Activated naive CD8-positive, alpha-beta T cell (primary cell): Measurements from ENCODE around the gene RASA3.
A peak's percentile ranks its signal among the peaks of the same experiment; 100 is the strongest.
"Not testable (repeated sequence)": the region's sequence is repeated elsewhere in the genome, so short reads cannot be mapped to it uniquely, and the experiment has no call there.

Experiments used
- H3K27ac Mint-ChIP-seq: one replicate; pipeline ENCODE4 v1.8.0; 2021; ENCODE audit warnings: mixed read lengths
- H3K27me3 Mint-ChIP-seq: one replicate; pipeline ENCODE4 v1.8.0; 2021; ENCODE audit warnings: mixed read lengths
- H3K36me3 Mint-ChIP-seq: one replicate; pipeline ENCODE4 v1.8.0; 2021; ENCODE audit warnings: mixed read lengths
- H3K4me1 Mint-ChIP-seq: one replicate; pipeline ENCODE4 v1.8.0; 2021; ENCODE audit warnings: low read depth, mixed read lengths
- H3K4me3 Mint-ChIP-seq: one replicate; pipeline ENCODE4 v1.8.0; 2021; ENCODE audit warnings: mild to moderate bottlenecking, mixed read lengths
- H3K9me3 Mint-ChIP-seq: one replicate; pipeline ENCODE4 v1.8.0; 2021; ENCODE audit warnings: low read depth, mixed read lengths

Gene RASA3

DNA sequence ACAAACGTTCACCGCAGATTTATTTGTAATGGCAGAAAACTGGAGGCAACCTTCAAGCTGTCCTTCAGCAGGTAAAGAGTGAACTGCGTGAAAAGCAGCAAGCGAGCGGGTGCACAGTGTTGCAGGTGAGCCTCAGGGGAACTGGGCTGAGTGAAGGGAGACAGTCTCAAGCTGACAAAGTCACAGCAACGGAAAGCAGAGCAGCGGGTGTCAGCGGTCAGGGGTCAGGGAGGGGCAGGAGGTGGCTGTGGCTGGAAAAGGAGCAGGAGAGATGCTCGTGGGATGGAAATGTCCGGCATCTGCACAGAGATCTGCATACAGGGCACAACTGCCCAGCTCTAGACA, 8.5 kb upstream of the RASA3 start:
- no peak overlapping the region for H3K27ac Mint-ChIP-seq
- no peak overlapping the region for H3K4me3 Mint-ChIP-seq
- H3K4me1 Mint-ChIP-seq, result peaks cover 16% of the 10 kb centered on the region
- no peaks in the 10 kb centered on the region for H3K36me3 Mint-ChIP-seq
- H3K9me3 Mint-ChIP-seq, result no peaks in the 10 kb centered on the region
- no peaks in the 10 kb centered on the region for H3K27me3 Mint-ChIP-seq

DNA sequence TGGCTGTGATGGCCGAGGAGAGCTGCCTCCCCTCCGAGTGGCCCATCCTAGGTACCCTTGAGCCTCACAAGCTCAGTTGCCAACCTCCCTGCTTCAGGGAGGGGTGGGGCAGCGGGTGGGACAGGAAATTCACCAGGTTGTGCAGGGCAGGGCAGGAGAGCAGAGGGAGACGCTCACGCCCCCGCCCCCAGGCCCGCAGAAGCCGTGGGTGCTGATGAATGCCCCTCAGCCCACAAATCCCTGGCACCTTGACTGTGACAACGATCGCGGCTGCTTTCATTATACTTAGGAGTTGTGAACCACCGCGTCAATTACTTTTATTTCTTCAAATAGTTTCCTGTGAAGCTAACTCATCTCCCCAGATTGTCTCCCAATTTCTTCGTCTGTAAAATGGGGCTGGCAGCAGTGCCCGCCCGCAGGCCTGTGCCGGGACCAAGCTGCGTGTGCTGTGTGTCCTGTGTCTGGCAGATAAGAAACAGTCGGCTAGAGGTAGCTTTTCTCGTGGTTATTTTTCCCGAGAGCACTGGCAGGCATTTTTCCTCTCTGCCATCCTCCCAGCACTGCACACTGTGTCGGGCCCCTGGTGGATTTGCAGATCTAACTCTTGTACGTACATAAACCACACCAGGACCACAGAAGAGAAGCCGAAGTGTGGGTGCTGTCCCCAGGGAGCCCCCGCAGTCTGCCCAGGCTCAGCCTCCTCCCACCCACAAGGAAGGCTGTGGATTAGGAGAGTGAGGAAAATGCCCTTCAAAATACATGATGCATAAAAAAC, 7.9 kb upstream of the RASA3 start:
- H3K27me3 Mint-ChIP-seq, result no peaks in the 10 kb centered on the region
- no peak overlapping the region for H3K27ac Mint-ChIP-seq
- H3K9me3 Mint-ChIP-seq, result no peaks in the 10 kb centered on the region
- H3K4me3 Mint-ChIP-seq, result no peak overlapping the region
- peaks cover 12% of the 10 kb centered on the region for H3K4me1 Mint-ChIP-seq
- H3K36me3 Mint-ChIP-seq, result no peaks in the 10 kb centered on the region

DNA sequence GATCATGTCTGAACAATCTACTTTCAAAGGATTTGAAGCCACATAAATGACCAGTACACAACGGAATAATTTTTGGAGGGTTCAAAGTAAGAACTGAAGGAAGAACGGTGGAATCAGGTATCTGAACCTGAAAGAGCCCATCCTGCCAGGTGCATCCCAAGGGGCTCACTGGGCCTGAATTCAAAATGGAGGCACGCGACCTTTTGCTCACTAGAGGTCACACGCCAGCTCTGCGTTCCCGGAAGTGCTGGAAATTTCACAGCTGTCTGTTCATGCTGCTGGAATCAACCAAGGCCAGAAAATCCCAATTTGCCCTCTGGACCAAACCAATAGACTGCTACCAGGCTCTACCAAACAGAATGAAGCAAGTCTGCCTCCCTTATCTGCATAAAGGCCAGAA, 4.2 kb upstream of the RASA3 start:
- Mint-ChIP-seq H3K27me3 (no peaks in the 10 kb centered on the region), H3K36me3 (no peaks in the 10 kb centered on the region), H3K9me3 (no peaks in the 10 kb centered on the region), H3K4me3 (no peak overlapping the region), H3K27ac (peak overlapping the region; percentile 61), H3K4me1 (peaks cover 16% of the 10 kb centered on the region)

DNA sequence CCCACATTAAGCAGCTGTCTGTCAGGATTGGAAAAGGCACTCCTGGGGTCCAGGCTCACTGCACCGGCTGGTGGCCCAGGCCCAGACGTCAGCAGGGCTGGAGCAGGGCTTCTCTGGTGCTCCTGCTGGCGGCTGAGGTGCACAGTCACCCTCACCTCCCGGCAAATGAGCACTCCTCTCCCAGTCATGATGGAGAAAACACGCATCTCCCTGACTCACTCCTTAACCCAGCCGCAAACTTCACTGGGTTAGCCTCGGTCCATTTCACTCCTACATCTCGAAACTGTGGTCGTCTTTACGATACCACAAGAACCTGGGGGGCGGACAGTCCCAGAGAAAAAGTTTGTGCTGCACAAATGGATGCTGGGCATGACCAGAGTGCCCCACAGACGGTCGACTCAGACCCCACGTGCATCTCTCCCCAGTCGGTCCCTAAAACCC, 3.3 kb upstream of the RASA3 start:
- Mint-ChIP-seq H3K36me3 (no peaks in the 10 kb centered on the region), H3K9me3 (no peaks in the 10 kb centered on the region), H3K27me3 (no peaks in the 10 kb centered on the region), H3K4me3 (no peak overlapping the region), H3K4me1 (peaks cover 20% of the 10 kb centered on the region), H3K27ac (peak overlapping the region; percentile 46)

DNA sequence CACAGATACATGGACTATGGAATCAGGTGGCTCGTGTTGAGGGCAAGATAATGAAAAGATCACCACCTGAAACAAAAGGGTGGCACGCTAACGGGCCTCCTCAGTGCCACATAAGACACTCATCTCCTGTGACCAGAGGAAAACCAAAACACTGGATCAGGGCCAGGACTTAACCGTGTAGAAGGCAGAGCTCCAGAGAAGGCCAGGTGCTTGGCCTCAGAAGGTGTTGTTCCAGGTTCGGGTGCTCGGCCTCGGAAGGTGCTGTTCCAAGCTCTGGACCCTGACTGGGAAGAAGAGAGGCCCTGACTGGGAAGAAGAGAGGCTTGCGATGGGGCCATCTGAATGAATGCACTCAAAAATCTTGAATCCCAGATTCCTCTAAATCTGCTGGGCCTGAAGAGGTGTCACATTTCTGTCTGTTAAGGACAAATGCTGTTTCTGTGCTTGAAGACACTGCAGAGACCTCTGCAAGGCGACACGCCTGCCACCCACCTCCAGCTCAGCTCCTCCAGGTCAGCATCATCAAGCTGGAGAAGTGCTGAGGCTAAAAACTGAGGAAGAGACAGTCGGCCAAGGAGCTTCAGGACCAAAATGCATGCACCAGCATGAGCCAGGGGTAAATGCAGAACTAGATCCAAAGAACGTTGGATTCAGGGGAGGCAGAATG, 2.7 kb upstream of the RASA3 start:
- H3K27me3 Mint-ChIP-seq, result no peaks in the 10 kb centered on the region
- no peaks in the 10 kb centered on the region for H3K36me3 Mint-ChIP-seq
- H3K4me3 Mint-ChIP-seq, result peak overlapping the region; percentile 46
- H3K4me1 Mint-ChIP-seq, result peaks cover 22% of the 10 kb centered on the region
- H3K27ac Mint-ChIP-seq, result peak overlapping the region; percentile 86
- H3K9me3 Mint-ChIP-seq, result no peaks in the 10 kb centered on the region

DNA sequence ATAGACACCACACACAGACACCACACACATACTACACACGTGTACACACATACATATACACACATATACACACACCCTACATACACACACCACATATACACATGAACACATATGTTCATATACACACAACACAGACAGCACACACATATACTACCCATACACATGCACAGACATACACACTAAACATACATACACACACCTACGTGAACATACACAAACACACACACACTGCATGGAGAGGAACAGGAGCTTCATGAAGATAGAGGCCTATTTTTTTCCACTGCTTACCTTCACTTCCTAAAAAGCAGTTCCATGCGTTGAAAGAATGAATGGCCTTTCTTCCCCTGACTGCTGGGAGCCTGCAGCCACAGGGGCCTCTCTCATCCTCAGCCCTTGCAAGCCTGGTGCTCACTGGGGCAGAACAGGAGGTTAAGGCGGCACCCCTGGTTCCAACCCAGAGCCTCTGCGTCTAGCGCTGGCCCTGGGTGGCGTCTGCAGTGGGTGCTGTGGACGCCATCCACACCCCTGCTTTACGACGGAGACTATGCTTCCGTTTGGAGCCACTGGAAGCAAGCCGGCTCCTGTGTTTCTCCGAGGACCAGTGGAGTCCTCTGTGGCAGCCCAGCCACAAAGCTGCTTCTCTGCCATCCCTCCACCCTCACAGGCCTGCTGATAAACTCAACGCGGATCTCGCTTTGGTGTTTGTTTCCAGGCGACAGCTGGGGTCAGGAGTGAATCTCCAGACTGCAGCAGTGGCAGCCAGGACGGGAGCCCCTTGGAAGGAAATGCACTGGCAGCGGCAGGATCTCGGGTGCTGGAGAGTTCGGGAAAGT, 1.9 kb upstream of the RASA3 start:
- Mint-ChIP-seq H3K36me3 (no peaks in the 10 kb centered on the region), H3K4me1 (peaks cover 30% of the 10 kb centered on the region), H3K27me3 (no peaks in the 10 kb centered on the region), H3K9me3 (no peaks in the 10 kb centered on the region), H3K4me3 (peak overlapping the region; percentile 72), H3K27ac (peak overlapping the region; percentile 86)

DNA sequence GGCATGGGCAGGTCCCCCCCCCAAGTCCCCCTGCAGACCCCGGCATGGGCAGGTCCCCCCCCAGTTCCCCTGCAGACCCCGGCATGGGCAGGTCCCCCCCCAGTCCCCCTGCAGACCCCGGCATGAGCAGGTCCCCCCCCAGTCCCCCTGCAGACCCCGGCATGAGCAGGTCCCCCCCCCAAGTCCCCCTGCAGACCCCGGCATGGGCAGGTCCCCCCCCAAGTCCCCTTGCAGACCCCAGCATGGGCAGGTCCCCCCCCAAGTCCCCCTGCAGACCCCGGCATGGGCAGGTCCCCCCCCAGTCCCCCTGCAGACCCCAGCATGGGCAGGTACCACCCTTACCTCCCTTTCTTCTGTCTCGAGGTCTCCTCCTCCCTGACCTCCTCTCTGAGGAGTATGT, 1.1 kb upstream of the RASA3 start:
- Mint-ChIP-seq H3K4me1 (peaks cover 36% of the 10 kb centered on the region), H3K27ac (peak overlapping the region; percentile 38), H3K4me3 (peak overlapping the region; percentile 72)
- not testable (repeated sequence) for H3K36me3 Mint-ChIP-seq, H3K27me3 Mint-ChIP-seq, H3K9me3 Mint-ChIP-seq

DNA sequence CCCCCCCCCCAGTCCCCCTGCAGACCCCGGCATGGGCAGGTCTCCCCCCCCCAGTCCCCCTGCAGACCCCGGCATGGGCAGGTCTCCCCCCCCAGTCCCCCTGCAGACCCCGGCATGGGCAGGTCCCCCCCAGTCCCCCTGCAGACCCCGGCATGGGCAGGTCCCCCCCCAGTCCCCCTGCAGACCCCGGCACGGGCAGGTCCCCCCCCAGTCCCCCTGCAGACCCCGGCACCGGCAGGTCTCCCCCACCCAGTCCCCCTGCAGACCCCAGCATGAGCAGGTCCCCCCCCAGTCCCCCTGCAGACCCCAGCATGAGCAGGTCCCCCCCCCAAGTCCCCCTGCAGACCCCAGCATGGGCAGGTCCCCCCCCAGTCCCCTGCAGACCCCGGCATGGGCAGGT, 703 bp upstream of the RASA3 start:
- not testable (repeated sequence) for H3K27me3 Mint-ChIP-seq, H3K36me3 Mint-ChIP-seq, H3K27ac Mint-ChIP-seq, H3K4me3 Mint-ChIP-seq, H3K9me3 Mint-ChIP-seq
- peaks cover 40% of the 10 kb centered on the region for H3K4me1 Mint-ChIP-seq

DNA sequence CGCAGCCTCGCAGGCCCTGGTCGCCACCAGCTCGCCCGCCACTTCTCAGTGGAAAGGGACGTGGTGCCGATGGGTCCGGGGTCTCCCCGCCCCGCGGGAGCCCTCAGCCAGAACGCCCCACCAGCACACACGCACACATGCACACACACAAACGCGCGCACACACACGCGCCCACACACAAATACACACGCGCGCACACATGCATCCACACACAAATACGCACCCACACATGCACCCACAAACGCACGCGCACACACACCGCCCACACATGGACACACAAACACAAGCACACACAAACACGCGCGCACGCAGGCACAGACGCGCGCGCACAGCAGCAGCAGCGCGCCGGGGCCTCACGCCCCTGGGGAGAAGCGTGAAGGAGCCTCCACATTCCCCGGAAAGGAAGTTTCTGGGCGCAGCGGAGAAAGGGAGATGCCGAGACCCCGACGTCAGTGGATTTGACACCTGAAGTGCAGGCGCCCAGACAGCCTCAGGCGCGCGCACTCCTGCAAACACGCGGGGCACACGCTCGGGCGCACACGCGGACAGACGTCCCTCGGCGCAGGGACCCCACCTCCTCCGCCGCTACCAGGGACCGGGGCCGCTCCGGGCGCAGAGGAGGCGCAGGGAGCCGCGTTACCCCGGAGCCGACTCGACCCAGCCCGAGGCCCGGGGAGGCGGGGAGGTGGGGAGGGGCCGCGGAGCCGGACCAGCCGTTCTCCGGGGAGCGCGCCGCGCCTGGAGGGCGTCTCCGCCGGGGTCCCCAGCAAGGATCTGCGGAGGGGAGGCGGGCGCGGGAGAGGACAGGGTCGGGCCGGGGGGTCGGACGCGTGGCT, 622 bp downstream of the RASA3 start:
- peak overlapping the region; percentile 99 for H3K4me3 Mint-ChIP-seq

DNA sequence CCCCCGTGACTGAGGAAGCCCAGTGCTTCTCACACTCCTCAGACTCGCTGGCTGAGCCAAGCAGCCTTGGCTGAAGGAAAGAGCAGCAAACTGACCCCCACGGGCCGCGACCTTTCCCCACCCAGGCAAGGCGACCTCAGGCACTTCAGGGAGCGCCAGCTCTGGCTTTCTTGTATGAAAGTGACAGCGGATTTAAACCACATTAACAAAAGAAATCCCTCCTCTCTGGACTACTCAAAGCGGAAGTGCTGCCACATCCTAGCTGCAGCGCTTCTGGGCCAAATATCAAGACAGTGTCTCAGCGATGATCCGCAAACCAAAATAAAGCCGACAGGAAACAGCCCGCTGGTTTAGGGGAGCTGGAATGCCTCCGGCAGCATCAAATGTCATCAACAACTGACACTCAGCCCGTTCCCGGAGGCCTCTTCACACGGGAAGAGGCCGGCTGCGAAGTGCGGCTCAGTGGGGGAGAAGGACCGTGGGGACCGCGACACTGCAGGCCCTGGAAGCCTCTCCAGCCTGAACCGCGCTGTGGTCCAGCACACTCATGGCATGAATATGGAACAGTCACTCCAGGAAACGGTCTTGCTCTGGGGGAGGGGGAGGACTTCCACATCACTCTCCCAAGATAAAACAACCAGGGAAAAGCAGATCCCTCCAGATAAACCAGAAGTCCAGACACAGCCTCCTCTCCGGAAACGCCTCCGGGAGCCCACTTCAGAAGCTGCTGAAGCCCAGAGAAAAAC, 1.4 kb downstream of the RASA3 start:
- Mint-ChIP-seq H3K9me3 (no peaks in the 10 kb centered on the region), H3K27me3 (no peaks in the 10 kb centered on the region), H3K36me3 (no peaks in the 10 kb centered on the region), H3K4me1 (peaks cover 60% of the 10 kb centered on the region), H3K4me3 (peak overlapping the region; percentile 99), H3K27ac (peak overlapping the region; percentile 97)

More for the DNA sequence above, 622 bp downstream of the RASA3 start:
- H3K4me1 Mint-ChIP-seq, result peaks cover 54% of the 10 kb centered on the region
- H3K27me3 Mint-ChIP-seq, result no peaks in the 10 kb centered on the region
- H3K9me3 Mint-ChIP-seq, result no peaks in the 10 kb centered on the region
- no peaks in the 10 kb centered on the region for H3K36me3 Mint-ChIP-seq
- H3K27ac Mint-ChIP-seq, result peak overlapping the region; percentile 97

DNA sequence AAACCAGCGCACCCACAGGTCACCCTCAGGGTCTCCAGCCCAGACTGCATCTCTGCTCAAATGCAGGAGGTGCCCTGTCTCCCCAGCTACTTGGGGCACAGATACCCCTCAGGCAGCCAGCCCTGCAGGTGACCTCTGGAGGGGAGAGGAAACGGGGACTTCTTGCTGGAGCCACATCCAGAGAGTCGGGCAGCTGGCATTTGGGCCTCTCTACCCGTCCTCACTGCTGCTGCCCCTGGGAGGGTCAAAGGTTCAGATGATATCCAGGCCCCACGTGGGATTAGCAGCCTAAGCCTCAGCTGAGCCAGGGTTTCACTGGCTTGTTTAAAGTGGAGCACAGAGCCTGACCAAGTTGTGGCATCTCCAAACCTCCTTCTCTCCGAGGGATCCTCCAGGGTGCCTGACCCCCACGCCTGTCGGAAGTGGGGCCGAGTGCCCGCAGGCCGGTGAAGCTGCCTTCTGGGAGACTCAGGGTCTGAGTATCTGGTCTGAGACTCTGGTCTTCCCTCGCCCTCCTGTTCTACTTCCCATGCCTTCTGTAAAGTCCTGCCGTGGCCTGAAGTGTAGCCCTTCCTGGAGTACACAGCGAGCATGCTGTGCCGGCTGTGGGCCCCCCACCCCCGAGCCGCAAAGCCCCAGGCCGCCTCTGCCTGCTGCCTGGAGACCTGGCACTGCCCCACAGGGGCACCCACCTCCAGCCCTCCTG, 2.1 kb downstream of the RASA3 start:
- Mint-ChIP-seq H3K27ac (peak overlapping the region; percentile 97), H3K27me3 (no peaks in the 10 kb centered on the region), H3K9me3 (peaks cover under 1% of the 10 kb centered on the region), H3K4me1 (peaks cover 62% of the 10 kb centered on the region), H3K36me3 (peaks cover under 1% of the 10 kb centered on the region), H3K4me3 (peak overlapping the region; percentile 99)

DNA sequence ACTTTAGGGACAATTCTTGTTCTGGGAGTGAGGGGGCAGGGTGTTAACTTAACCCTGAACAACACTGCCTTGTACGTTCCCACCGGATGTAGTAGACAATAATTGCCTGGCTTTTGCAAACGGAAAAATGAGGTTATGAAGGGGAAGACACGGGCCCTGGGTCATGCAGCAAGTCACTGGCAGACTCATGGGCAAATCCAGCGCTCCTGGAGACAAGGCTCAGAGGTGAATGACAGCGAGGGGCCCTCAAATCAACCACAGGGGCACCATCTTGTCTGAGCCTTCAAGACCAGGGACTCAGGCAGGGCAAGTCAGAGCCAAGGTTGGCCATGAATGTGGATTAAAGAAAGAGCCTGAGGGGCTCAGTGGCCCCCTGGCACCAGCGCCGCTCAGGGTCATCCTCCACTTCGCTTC, 2.8 kb downstream of the RASA3 start:
- Mint-ChIP-seq H3K27ac (peak overlapping the region; percentile 97), H3K4me1 (peaks cover 64% of the 10 kb centered on the region), H3K9me3 (peaks cover 3% of the 10 kb centered on the region), H3K27me3 (no peaks in the 10 kb centered on the region), H3K36me3 (peaks cover 6% of the 10 kb centered on the region), H3K4me3 (peak overlapping the region; percentile 99)

DNA sequence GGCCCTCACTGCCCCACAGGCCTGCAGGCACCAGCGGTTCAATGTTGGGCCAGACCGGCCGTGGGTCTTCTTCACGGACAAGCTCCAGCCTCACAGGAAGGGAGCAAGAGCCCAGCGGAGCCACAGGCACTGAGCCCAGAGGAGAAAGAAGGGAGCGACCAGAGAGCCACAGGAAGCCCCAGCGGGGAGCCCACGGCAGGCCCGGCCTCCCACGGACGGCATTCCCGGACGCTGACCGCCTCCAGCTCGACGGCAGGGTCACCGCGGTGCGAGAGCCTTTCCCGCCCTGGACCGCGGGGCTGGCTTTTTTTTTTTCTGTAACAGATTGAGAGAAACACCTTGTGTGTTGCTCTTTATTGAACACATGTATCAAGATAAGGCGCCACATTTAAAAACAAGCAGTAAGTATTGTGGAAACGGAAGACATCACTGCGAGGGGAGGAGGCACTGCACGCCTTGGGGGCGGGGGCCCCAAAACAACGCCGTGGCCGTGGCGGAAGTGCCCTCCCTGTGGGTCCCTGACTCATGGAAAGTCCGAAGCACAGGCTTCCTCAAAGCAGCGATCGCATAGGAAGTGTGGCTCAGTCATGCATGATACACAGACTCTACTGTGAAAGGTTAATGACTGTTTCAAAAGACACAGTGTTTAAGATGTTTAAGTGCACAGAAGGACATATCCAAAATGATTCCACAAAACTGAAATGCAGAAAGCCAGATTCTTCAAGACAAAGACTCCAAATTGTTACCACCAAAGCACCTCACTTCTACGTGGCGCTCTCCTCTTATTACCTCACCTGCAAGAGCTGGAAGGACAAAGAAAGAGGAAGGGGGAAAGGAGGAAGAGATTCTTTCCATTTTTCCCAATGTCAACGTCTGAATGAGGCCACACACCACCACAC, 3.5 kb downstream of the RASA3 start:
- peak overlapping the region; percentile 97 for H3K27ac Mint-ChIP-seq
- H3K9me3 Mint-ChIP-seq, result peaks cover 3% of the 10 kb centered on the region
- H3K36me3 Mint-ChIP-seq, result peaks cover 7% of the 10 kb centered on the region
- H3K27me3 Mint-ChIP-seq, result no peaks in the 10 kb centered on the region
- H3K4me1 Mint-ChIP-seq, result peaks cover 66% of the 10 kb centered on the region
- H3K4me3 Mint-ChIP-seq, result peak overlapping the region; percentile 99
